ENCODE results near the gene HKDC1. TPM values are rescaled to one million over a fixed set of nuclear protein-coding genes. Genes with fewer than 3 reads are reported as not detected.

The HKDC1 gene
- total and polyA plus RNA-seq, 4 donors, result 1.5 to 11.1 (median 4.6) TPM

- ATAC-seq (ENCODE audit: insufficient read depth, low FRiP score), result no peak
- no peak overlapping the region for H3K4me3 ChIP-seq
- peaks cover 20 to 40% (median 32%) of the 10 kb centered on the region in 4 donors for H3K36me3 ChIP-seq (ENCODE audit: control insufficient read depth in 4 of 4, insufficient read depth in 4 of 4, low read length in 4 of 4)
- no peak for DNase-seq
- no peak overlapping the region for H3K27ac ChIP-seq (ENCODE audit: low read depth in 1 of 2, low read length in 1 of 2)
- no peaks in the 10 kb centered on the region for H3K4me1 ChIP-seq (ENCODE audit: control insufficient read depth in 5 of 5, insufficient read depth in 5 of 5, low read length in 5 of 5)
- no peak overlapping the region for H3K9ac ChIP-seq (ENCODE audit: insufficient read depth in 1 of 2, low read length in 2 of 2)
- WGBS, 2 donors, result 92 to 97% methylated on average over 1 of the region's 1 CpG
- no peaks in the 10 kb centered on the region for H3K27me3 ChIP-seq (ENCODE audit: control insufficient read depth in 3 of 3, insufficient read depth in 3 of 3, low read length in 2 of 3)
- no peaks in the 10 kb centered on the region for H3K9me3 ChIP-seq (ENCODE audit: control insufficient read depth in 4 of 4, insufficient read depth in 3 of 4, low read length in 3 of 4)
- TF ChIP-seq CTCF (IDR thresholded peaks at IDR 0.05; ENCODE audit: control extremely low read depth, extremely low read depth), result no peak
Measured at GRCh38 chr10:69202332-69202731, 17.8 kb upstream of the HKDC1 start.

GRCh38 chr10:69208761-69209160 lies 11.4 kb upstream of the HKDC1 start:
- no peak for TF ChIP-seq CTCF (IDR thresholded peaks at IDR 0.05; ENCODE audit: control extremely low read depth, extremely low read depth)
- Histone ChIP-seq H3K4me1 (ENCODE audit: control insufficient read depth in 5 of 5, insufficient read depth in 5 of 5, low read length in 5 of 5) (no peaks in the 10 kb centered on the region), H3K4me3 (no peak overlapping the region), H3K36me3 (ENCODE audit: control insufficient read depth in 4 of 4, insufficient read depth in 4 of 4, low read length in 4 of 4) (peaks cover 4 to 31% (median 25%) of the 10 kb centered on the region in 4 donors), H3K27me3 (ENCODE audit: control insufficient read depth in 3 of 3, insufficient read depth in 3 of 3, low read length in 2 of 3) (no peaks in the 10 kb centered on the region), H3K9ac (ENCODE audit: insufficient read depth in 1 of 2, low read length in 2 of 2) (no peak overlapping the region), H3K9me3 (ENCODE audit: control insufficient read depth in 4 of 4, insufficient read depth in 3 of 4, low read length in 3 of 4) (no peaks in the 10 kb centered on the region), H3K27ac (ENCODE audit: low read depth in 1 of 2, low read length in 1 of 2) (no peak overlapping the region)
- DNase-seq (no peak), ATAC-seq (ENCODE audit: insufficient read depth, low FRiP score) (no peak)
- WGBS, 2 donors, result 78 to 81% methylated on average over 6 of the region's 6 CpGs

GRCh38 chr10:69209787-69210484 lies 10.2 kb upstream of the HKDC1 start:
- no peak for TF ChIP-seq CTCF (IDR thresholded peaks at IDR 0.05; ENCODE audit: control extremely low read depth, extremely low read depth)
- WGBS, 2 donors, result 73 to 76% methylated on average over 3 of the region's 3 CpGs
- H3K9ac ChIP-seq (ENCODE audit: insufficient read depth in 1 of 2, low read length in 2 of 2), result no peak overlapping the region
- no peaks in the 10 kb centered on the region for H3K27me3 ChIP-seq (ENCODE audit: control insufficient read depth in 3 of 3, insufficient read depth in 3 of 3, low read length in 2 of 3)
- DNase-seq (no peak), ATAC-seq (ENCODE audit: insufficient read depth, low FRiP score) (no peak)
- H3K9me3 ChIP-seq (ENCODE audit: control insufficient read depth in 4 of 4, insufficient read depth in 3 of 4, low read length in 3 of 4), result peaks cover 0 to 4% (median 0%) of the 10 kb centered on the region in 4 donors
- H3K4me3 ChIP-seq, result no peak overlapping the region
- H3K27ac ChIP-seq (ENCODE audit: low read depth in 1 of 2, low read length in 1 of 2), result no peak overlapping the region
- peaks cover 4 to 23% (median 20%) of the 10 kb centered on the region in 4 donors for H3K36me3 ChIP-seq (ENCODE audit: control insufficient read depth in 4 of 4, insufficient read depth in 4 of 4, low read length in 4 of 4)
- H3K4me1 ChIP-seq (ENCODE audit: control insufficient read depth in 5 of 5, insufficient read depth in 5 of 5, low read length in 5 of 5), result no peaks in the 10 kb centered on the region
